A204.1 (cell line): ENCODE measurements around the gene NEU1.
"Not testable (repeated sequence)": the region's sequence is repeated elsewhere in the genome, so short reads cannot be mapped to it uniquely, and the experiment has no call there.

Experiments used
- FAIRE-seq: peaks from 2 replicates; lab custom pipeline; 2012; peaks lifted over from hg19 to GRCh38; lab: Jason Lieb, UNC

NEU1 gene

GRCh38 chr6:31817133-31817928 lies 45.3 kb downstream of the NEU1 start:
- not testable (repeated sequence) for FAIRE-seq

DNA sequence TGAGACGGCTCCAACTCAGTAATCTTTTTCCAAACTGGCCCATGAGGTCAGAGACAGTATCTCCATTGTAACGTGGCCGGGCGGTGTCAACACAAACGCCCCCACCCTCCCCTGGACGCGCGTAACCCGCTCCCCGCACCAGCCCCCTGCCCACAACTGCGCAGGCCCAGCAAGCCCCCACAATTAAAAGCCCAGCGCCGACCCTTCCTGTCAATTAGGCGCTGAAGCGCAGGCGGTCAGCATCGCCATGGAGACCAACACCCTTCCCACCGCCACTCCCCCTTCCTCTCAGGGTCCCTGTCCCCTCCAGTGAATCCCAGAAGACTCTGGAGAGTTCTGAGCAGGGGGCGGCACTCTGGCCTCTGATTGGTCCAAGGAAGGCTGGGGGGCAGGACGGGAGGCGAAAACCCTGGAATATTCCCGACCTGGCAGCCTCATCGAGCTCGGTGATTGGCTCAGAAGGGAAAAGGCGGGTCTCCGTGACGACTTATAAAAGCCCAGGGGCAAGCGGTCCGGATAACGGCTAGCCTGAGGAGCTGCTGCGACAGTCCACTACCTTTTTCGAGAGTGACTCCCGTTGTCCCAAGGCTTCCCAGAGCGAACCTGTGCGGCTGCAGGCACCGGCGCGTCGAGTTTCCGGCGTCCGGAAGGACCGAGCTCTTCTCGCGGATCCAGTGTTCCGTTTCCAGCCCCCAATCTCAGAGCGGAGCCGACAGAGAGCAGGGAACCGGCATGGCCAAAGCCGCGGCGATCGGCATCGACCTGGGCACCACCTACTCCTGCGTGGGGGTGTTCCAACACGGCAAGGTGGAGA lies 47.4 kb downstream of the NEU1 start, which contains the start of the genes HSPA1A and HSPA1L:
Gene HSPA1A, plus strand, starts transcription at position 519 of the 814 bp plus-strand sequence. Its CDS starts 214 bp downstream, at position 733.
Gene HSPA1L, minus strand, starts transcription at position 259 of the 814 bp plus-strand sequence. CDS start 3,311 bp downstream, outside the sequence.
- FAIRE-seq, result peak; percentile 95

DNA sequence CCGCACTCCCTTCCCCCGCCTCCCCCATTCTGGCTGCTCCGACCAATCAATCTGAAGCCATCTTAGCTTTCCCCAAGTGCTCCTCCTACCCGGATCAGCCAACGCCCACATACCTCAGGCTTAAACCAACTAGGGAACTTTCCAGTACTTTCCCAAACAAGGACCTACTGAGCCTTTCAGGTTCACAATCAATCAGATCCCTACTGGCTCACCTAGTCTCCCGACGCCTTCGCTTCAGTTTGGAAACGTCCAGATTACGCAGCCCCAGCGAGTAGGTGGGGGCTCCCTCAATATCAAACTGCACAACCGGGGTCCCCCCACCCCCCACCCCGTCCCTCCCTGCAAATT lies 48.0 kb downstream of the NEU1 start:
- FAIRE-seq, result peak; percentile 46

GRCh38 chr6:31813465-31813849 lies 49.2 kb downstream of the NEU1 start:
- FAIRE-seq, result no peak

- FAIRE-seq, result no peak
Measured at GRCh38 chr6:31811645-31812044, 51.0 kb downstream of the NEU1 start.

DNA sequence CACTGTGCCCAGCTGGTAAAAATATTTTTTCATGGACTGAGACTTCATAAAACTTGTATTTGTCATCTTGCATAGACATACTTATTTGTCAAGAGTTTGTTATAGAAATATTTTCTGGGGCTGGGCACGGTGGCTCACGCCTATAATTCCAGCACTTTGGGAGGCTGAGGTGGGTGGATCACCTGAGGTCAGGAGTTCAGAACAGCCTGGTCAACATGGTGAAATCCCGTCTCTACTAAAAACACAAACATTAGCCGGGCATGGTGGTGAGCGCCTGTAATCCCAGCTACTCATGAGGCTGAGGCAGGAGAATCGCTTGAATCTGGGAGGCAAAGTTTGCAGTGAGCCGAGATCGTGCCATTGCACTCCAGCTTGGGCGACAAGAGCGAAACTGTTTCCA lies 54.0 kb downstream of the NEU1 start:
- FAIRE-seq, result not testable (repeated sequence)
